MV-4-11 (cell line): ENCODE results near the gene FIG4.
"Not testable (repeated sequence)": the region's sequence is repeated elsewhere in the genome, so short reads cannot be mapped to it uniquely, and the experiment has no call there.

Source experiments
- DNase-seq: peaks from one replicate; lab custom pipeline; 2025; lab: John Stamatoyannopoulos, UW

The FIG4 gene

DNA sequence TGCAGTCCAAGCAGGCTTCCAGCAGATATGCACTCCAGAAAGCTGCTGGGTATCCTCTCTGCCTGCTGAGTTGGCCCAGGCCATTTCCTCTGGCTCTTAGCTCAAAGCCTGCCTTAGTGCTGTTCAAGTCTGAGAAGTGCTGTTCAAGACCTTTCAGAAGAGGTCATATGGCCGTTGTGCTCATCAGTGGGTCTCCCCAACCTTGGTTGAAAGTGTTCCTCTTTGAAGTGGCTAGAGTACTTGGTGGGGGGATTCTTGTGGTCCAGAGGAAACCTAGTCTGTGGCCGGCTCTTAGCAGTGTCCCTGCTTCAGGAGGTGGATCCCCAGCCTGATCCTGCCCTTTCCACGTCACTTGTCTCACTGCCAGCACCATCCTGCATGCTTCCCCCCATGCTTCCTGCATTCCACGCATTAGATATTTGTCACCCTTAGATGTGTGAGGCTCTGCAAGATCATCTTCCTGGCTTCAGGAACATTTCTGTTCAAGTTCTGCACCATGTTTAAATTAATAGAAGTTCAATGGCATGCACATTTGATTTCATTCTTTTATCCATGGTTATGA is 105.0 kb downstream of the FIG4 start:
- no peak for DNase-seq

DNA sequence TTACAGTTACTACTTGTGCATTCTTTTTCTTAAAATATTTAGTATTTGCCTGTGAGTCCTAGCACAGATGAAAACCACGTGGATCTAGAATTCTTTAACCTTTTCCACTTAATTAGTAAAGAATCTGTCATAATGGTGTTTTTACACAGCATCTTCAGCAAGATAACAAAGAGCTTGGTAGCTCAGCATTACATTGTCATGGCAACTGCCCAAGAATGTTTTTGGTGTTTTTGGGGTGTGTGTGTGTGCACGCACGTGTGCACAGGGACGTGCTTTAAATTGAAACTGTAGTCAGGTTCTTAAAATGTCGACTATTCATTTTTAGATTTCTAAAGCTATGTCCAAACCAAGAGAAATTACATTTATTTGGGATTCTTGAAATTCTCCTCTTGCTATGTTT is 108.0 kb downstream of the FIG4 start:
- no peak for DNase-seq

DNA sequence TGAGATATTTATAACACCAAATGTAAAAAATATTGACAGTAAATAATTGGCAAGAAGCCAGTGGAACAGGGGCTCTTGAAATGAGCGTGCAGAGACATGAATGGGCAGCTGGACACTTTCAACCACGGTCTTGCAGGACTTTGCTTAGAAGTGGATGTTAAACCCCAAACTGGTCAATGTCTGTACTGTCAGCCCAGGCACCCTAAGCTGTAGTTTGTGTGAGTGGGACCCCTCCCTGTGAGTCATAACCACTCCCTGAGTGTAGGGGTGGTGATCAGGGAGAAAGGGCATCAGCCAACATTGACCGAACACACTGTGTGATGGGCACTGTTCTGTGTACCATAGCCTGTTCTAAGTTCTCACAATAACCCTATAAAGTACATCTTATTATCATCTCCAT is 108.6 kb downstream of the FIG4 start:
- no peak for DNase-seq

DNA sequence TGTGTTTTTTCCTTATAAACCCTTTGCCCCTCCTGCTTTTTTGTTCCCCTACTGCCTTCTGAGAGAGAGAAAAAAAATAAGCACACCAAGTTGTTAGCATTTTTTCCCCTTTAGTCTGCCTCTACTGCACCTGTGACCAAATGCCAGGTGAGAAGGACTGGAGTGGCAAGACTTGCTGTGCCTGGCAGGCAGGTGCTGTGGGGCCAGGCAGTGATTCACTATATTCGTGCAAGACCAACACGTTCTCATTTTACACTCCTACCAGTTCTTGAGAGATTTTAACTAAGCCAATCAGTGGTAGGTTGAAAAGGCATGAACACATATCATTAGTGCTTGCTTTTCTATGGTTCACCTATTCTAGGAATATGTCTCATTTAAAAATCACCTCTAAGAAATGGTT is 109.7 kb downstream of the FIG4 start:
- DNase-seq, result no peak

DNA sequence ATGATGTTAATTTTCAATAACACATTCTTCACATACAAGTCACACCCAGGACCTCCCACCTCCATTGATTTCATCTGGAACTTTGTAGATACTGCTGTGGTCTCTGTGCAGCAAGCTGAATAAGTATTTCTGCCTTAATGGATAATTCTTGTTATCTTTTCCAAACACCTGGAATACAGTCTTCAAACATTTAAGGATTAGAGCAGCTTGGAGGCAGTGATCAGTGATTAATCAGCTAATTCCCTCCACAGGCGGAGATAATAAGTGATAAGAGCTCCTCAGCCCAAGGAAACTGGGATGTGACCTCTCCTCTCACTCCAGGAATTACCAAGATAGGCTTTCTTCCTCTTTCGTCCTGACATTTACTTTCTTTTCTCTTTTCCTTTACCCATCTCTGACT is 110.7 kb downstream of the FIG4 start:
- DNase-seq, result no peak

DNA sequence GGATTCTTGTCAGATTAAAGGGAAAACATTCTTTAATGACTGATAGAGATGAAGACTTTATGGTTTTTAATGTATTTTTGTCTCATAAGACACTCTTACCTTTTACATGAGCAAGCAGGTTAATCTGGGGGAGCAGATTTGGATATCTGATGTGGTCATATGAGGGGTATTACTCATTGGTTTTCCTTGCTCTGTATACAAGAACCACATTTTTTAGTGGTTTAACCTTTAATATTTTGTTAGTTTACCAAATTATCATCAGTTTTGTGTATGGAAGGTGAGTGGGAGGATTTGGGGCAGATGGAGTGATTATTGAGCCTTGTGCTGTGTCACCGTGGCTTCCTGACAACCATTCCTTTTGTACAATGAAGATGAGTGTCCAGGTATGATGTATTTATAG is 112.9 kb downstream of the FIG4 start:
- no peak for DNase-seq

DNA sequence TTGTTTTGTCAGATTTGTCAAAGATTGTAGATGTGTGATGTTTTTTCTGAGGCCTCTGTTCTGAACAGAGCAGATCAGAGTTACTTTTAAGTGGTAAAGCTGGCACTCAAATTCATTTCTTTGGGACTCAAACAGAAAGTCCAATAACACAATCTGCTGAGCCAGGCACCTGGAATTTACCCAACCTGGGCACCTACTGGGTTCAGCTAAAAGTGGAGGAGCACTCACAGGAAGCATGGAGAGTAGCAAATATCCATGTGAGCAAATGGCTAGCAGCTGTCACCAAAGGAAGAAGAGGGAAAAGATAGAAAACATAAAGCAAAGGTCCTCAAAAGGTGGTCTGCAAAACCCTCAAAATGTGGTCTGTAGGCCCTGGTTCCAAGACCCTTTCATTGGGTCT is 116.8 kb downstream of the FIG4 start:
- DNase-seq, result no peak

DNA sequence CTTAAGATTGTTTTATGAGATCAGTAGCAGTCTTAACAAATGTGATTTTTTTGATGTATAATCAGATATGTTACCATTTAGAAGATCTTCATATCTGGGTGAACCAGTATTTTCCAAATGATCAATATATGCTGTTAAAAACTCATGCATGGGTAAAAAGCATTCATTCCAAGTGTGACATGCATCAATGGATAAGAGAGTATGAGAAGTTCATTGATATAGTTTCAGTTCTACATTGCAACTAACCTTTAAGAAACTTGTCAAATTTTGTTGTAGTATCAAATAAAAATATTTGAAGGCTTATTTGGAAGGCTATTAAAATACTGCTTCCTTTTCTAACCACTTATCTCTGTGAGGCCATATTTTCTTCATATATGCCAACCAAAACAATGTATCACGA is 117.7 kb downstream of the FIG4 start:
- DNase-seq, result no peak

DNA sequence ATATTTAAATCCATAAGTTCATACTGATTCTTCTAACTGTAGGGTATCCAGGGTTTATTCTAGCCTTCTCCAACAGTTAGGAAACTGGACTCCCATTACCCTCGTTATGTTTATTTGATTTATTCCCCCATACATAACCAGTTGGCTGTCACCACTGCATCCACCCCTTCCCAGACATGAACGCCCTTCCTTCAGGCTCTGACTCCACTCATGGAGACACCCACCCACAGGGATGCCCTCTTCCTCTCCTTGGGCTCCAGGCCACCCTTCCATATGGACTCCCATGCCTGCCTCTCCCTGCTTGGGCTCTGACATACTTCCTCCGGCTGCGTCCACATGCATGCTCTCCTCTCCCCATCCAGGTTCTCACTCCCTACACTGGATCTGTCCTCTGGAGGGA is 124.0 kb downstream of the FIG4 start:
- DNase-seq, result no peak

DNA sequence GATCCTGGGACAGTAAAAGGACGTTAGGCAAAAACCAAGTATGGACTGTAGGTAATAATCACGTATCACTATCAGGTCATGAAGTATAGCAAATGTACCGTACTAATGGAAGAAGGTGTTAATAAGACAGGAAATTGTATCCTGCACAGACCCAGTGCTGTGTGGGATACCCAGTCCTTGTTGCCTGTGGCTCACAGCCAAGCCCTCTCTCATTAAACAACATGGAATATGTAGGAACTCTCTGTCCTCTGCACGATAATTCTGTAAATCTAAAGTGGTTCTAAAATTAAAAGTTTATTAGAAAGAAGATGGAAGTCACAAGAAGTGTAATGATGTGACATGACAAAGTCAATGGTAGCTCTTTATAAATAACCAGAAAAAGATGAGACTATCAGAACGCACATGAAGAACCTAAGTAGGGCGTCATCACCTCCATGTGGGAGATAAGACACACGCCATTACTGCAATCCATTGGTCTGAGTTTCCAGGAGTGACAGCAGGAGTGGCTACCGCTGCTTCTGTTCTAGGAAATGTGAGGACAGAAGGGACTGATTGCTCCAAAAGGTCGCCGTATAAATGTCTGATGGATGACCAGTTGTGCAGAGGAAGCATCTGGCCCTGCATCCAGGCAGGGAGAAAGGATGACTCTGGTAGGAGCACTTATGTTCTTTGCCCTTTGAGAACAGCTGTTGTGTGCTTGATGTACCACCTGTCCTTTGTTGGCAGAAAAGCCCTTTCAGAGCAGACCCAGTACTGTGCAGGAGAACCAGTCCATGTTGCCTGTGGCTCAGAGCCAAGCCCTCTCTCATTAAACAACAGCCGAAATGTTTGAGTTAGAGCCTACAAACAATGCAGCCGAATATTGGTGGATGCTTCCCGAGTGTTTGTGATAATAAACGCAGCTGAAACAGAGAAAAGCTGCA is 125.6 kb downstream of the FIG4 start:
- DNase-seq, result no peak

DNA sequence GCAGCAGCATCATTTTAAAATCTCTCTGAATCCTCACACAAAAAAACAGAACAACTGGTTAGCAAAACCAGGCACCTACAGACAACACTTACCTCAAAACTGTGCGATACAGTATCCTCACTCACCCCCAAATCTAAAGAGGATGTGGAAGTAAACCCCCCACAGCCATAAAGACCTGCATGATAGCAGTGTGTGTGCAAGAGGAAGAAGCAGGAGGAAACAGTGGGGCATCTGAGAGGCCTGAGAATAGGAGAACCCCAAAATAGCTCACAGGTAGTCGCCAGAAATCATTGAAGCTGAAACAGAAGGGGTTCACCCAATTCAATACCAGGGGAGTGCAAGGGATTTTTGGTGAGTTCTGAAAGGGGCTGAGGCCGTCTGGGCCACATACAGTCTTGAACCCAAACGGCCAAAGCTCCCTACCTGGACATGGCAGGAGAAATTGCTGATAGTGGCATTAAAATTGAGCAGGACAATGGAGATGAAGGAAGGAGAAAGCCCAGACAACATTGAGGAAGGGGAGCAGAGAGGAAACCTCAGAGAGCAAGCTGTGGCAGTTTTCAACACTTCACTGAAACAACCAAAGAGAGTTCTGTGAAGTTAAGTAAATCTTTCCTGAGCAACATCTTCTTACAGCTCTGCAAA is 129.7 kb downstream of the FIG4 start:
- DNase-seq, result no peak

DNA sequence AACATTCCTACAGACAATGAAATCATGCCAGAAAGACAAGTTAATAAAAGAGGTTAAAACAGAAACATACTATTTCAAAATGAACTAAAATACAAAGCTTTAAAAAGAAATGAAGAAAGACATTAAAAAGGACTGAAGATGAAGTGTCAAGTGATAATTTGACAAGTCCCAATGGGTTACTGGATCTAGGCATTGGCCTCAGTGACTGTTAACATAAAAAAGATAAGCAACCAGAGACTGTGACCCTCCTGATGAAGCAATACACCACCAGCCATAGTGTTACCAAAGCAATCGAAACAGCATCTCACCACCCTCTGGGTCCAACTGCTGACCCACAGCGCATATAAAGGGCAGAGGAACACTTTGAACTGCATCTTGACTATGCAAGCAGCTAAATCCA is 130.3 kb downstream of the FIG4 start:
- DNase-seq, result no peak

DNA sequence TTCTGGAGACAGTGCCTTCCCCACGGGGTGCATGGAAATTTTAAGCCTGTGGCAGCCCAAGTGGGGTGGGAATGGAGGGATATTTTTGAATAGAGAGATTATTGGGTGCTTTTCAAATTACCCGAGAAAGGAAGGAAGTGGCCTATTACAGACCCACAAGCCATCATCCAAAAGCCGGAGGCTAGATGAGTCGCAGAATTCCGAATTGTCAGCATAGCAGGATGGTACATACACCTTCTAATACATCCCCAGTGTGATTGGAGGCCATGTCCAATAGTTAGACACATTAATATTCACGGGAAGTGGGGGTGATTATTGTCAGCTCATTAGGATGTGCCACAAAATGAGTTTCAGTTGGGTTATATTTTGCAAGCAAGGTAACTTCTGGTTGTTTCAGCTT is 133.0 kb downstream of the FIG4 start:
- no peak for DNase-seq

DNA sequence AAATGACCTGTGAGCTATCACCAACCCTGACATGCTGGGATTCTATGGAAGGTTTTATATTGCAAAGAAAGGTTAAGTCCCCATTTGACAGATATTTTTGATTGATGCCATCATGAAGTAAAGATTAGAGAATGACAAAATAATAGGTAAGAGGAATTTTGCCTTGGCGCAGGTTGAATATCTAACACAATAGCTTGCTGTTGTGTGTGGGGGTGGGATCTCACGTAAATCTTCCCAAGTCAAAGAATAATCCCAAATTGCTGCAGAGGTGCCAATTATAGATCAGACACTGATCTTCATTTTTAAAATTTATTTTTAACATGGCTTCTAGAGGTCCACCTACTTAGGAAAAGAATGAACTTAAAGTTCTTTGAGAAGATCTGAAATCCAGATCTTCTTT is 135.5 kb downstream of the FIG4 start:
- DNase-seq, result no peak

DNA sequence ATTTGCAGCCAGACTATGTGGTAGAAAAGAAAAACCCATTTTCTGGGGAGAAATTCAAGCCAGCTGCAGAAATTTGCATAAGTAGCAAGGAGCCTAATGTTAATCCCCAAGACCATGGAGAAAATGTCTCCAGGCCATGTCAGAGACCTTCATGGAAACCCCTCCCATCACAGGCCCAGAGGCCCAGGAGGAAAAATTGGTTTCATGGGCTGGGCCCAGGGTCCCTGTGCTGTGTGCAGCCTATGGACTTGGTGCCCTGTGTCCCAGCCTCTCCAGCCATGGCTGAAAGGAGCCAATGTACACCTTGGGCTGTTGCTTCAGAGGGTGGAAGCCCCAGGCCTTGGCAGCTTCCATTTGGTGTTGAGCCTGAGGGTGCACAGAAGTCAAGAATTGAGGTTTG is 140.3 kb downstream of the FIG4 start:
- DNase-seq, result not testable (repeated sequence)

DNA sequence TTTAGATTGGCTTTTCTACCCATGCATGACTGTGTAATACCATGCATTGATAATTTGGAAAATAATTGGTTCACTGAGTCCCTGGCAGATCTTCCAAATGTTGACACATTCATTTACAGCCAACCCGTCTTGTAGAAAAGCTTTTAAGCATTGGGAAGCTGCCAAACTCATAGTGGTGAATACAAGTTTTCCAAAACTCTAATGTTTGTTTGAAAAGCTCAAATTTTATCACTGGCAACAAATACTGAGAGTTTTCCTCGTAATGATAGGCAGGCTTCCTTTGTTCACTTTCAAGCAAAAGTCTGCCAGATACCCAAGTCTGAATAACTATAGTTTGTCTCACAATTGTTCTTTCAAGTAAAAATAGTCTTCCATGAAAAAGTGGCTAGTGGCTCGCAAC is 143.0 kb downstream of the FIG4 start:
- no peak for DNase-seq

DNA sequence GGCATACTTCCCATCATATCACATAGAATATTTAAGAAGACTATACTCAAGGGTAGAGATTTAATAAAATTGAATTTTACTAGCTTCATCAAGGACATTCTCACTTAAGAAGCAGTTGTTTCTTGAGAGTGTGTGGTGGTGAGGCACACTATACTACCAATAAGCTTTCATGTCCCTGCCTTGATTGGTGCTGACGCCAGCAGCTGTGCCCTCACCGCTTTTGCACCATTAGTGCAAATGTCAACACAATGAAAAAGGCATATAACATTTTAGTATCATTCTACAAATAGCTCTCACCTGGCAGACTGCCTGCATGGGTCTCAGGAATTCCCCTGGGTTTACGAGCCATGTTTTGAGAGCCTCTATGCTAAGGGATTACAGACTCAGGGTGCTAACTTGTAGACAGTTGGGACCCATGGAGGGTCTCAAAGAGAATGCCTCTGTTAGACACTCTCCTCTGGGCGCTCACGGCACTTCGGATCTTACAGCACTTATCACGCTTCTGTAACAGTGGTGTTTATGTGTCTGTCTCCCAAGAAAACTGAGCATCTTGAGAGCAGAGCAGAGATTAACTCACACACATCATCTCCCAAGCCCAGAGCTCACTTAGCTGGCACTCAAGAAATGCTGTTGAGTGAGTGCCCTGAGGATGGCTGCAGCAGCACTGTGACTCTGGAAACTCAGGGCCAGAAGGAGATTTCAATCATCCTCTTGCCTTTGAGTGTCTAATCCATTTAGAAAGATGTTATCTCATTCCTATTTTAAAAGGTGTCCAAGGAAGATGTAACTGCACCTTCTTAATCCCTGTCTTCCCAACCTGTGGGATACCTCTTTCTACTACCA is 143.7 kb downstream of the FIG4 start:
- no peak for DNase-seq

DNA sequence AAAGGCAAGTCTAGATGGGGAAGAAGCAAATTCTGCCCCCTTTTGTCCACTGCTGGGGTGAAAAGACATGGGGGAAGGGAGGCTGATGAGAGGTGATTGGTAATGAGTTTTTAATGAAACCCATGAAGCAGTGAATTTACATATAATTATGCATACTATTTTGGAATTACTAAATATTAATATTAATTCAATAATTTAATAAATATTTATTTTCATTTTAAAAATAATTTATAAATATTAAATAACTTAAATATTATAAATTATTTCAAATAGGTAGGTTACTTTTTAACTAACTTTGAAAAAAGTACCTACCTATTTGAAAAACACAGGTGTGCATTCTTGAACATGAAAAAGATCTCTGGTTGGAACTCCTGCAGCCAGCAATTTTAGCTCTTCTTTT is 148.9 kb downstream of the FIG4 start:
- no peak for DNase-seq

DNA sequence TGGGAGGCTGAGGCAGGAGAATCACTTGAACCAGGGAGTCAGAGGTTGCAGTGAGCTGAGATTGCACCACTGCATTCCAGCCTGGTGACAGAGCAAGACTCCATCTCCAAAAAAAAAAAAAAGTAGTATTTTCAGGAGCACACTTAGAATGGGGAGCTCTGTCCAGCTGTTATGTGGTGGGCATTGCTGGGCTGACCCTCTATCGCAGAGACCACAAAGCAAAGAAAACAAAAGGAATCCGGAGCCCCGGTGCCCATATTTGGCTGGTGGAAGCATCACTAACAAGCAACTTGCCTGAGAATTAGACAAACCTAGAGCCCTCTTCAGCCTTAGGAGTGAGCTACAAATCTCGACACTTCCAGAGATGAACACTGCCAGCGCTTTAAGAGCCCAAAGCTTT is 149.7 kb downstream of the FIG4 start:
- no peak for DNase-seq

DNA sequence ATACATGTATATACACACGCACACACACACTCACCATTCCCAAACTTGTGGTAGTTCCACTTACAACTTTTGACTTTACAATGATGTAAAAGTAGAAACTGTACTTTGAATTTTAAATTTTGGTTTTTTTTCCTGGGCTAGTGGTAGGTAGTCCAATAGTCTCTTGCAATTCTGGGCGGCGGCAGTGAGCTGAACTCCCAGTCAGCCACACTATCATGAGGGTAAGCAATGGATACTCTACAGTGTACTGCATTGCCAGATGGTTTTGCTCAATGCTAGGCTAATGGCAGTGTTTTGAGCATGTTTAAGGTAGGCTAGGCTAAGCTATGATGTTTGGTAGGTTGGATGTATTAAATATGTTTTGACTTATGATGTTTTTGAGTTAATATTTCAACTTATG is 150.8 kb downstream of the FIG4 start:
- DNase-seq, result no peak

DNA sequence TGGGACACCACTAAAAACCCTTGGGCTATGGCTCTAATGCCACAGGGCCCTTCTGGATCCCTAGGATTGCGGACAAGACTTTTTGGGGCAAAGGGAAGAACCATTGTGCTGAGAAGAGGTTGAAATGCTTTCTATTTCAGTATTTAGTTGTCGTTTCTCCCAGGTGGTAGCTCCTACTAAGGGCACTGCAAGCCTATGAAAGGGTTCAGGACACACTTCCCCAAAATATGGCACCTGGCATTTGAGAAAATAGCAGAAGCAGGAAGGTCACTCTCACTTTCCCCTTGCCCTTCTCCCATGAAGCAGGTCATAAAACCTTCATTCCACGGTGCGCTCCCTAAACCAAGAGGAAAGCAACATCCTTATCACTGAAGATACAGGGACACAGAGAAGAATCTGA is 161.6 kb downstream of the FIG4 start:
- DNase-seq, result peak; percentile 23

DNA sequence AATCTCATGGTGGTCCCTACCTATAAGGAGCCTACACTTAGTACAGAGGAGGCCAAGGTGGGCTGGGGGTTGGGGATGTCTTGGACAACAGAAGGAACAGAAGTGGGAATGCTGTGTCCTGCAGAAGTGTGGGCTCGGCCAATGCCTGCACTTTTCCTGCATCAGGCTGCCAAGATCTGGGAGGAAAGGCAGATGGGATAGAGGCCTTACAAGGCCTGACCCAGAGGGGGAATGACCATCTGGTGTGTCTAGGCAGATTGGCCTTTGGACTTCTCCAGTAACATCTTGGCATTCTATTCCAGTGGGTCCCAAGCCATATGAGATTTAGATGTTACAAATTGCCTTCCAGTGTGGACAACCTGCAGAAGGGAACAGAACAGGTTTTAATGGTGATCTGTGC is 162.3 kb downstream of the FIG4 start:
- no peak for DNase-seq

DNA sequence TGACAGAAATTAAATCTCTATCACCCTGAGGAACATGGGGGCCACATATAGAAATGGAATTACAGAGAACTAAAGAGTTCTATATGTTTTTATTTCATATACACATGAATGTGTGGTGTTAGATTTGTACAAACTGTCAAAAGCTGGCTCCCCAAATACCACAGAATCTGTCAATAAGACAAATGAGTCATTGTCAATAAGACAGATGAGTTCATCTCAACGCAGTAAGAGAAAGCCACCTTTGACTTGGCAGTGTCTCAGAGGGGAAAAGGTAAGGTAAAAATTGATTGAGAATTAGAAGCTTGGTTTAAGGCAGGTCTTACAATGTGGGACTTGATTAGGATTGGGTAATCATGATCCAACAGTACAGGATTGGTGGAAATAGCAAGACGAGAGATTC is 162.9 kb downstream of the FIG4 start:
- DNase-seq, result no peak
